Lung (tissue), 12 donors: ENCODE results near the gene SIN3B. TPM values are rescaled to one million over a fixed set of nuclear protein-coding genes. Genes with fewer than 3 reads are reported as not detected.

ENCODE experiments used
- ATAC-seq: fragments of 200-7000 bp; cut with Tn5 transposase; one replicate; pipeline ENCODE4 v1.9.1; 2020; ENCODE audit warnings: moderate number of reproducible peaks; ENCODE audit not compliant: insufficient read depth, low FRiP score
- DNase-seq, 3 donors: peaks; one replicate each; pipeline ENCODE4 v3.0.0-alpha.2; 2013 to 2017
- H3K27ac ChIP-seq, 2 donors: one replicate each; pipeline ENCODE4 v1.5.1; 2013; ENCODE audit warnings: mild to moderate bottlenecking in 2 of 2, moderate library complexity in 2 of 2, control low read depth in 1 of 2, inconsistent platforms in 1 of 2, low read depth in 1 of 2, low read length in 1 of 2
- H3K27me3 ChIP-seq, 3 donors: one replicate each; pipeline ENCODE4 v1.5.1; 2013; ENCODE audit warnings: low read length in 2 of 3; ENCODE audit not compliant: control insufficient read depth in 3 of 3, insufficient read depth in 3 of 3
- H3K36me3 ChIP-seq, 4 donors: one replicate each; pipeline ENCODE4 v1.5.1; 2013; ENCODE audit warnings: low read length in 4 of 4, mild to moderate bottlenecking in 1 of 4, moderate library complexity in 1 of 4; ENCODE audit not compliant: control insufficient read depth in 4 of 4, insufficient read depth in 4 of 4
- H3K4me1 ChIP-seq, 5 donors: one replicate each; pipeline ENCODE4 v1.5.1; 2013; ENCODE audit warnings: low read length in 5 of 5, mild to moderate bottlenecking in 2 of 5, moderate library complexity in 1 of 5; ENCODE audit not compliant: control insufficient read depth in 5 of 5, insufficient read depth in 5 of 5
- H3K4me3 ChIP-seq: one replicate; pipeline ENCODE4 v1.5.1; 2013; ENCODE audit warnings: mild to moderate bottlenecking, control low read depth, moderate library complexity
- H3K9ac ChIP-seq, 2 donors: one replicate each; pipeline ENCODE4 v1.5.1; 2013; ENCODE audit warnings: low read length in 2 of 2, control low read depth in 1 of 2; ENCODE audit not compliant: insufficient read depth in 1 of 2
- H3K9me3 ChIP-seq, 4 donors: one replicate each; pipeline ENCODE4 v1.5.1; 2013; ENCODE audit warnings: low read length in 3 of 4, mild to moderate bottlenecking in 1 of 4, moderate library complexity in 1 of 4; ENCODE audit not compliant: control insufficient read depth in 4 of 4, insufficient read depth in 3 of 4
- WGBS, 2 donors: extraction: QIAGEN DNeasy Blood & Tissue Kit; methylation state at CpG; one replicate each; pipeline ENCODE4 v1.1.7; 2013; 5-methylcytosine and 5-hydroxymethylcytosine counted together
- polyA plus RNA-seq, 2 donors: library from polyadenylated mRNA; stranded (reverse); fragments of 200-250 nt; gene quantifications; one replicate each; pipeline ENCODE4 v1.2.1, GENCODE V29; 2013
- total RNA-seq, 2 donors: library from RNA; depleted of rRNA in 1 of 2; stranded (reverse); fragments of >200 nt in 1 of 2; gene quantifications; one replicate each; pipeline ENCODE4 v1.2.1, GENCODE V29; 2014 to 2021
- TF ChIP-seq, protein P1 (sequence below): IDR thresholded peaks from 2 replicates; pipeline ENCODE4 v1.5.1; 2012; ENCODE audit warnings: mild to moderate bottlenecking; ENCODE audit errors: control extremely low read depth, extremely low read depth
- donor health status: control.
- donor health status: control.
- donor health status: Bipolar disorder and iron deficiency.
- donor health status: healthy.
- donor health status: DM: yes; HTN: yes; CAD: no.

The SIN3B gene
- total and polyA plus RNA-seq, 4 donors, result 29.5 to 63.9 (median 54.5) TPM

DNA sequence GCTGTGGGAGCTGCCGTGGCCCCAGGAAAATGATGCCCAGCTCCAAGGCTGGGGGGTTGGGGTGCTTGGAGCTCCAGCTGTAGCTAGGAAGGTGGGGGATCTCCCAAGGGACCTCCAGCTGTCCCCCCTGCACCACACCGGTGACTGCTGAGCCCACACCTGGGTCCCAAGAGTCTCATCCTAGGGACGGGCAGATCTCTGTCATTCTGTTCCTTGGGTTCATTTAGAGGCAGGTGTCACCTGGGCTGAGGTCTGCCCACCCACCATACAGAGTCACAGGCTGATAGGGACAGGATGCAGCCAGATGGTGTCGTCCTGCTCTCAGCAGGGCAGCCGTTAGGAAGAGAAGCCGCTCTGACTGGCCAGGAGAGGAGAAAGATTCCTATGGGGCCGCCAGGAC is 64.9 kb downstream of the SIN3B start:
- WGBS, 2 donors, result 74 to 84% methylated on average over 7 of the region's 7 CpGs
- Histone ChIP-seq H3K4me3 (no peak overlapping the region), H3K36me3 (peaks cover 0 to 3% (median 0%) of the 10 kb centered on the region in 4 donors), H3K9ac (no peak overlapping the region), H3K9me3 (peaks cover 0 to 4% (median 0%) of the 10 kb centered on the region in 4 donors), H3K27ac (peak overlapping the region in 1 of 2 donors; percentile 77), H3K27me3 (no peaks in the 10 kb centered on the region), H3K4me1 (peaks cover 0 to 4% (median 0%) of the 10 kb centered on the region in 5 donors)
- DNase-seq (no peak), ATAC-seq (no peak)
- TF ChIP-seq, protein P1, sequence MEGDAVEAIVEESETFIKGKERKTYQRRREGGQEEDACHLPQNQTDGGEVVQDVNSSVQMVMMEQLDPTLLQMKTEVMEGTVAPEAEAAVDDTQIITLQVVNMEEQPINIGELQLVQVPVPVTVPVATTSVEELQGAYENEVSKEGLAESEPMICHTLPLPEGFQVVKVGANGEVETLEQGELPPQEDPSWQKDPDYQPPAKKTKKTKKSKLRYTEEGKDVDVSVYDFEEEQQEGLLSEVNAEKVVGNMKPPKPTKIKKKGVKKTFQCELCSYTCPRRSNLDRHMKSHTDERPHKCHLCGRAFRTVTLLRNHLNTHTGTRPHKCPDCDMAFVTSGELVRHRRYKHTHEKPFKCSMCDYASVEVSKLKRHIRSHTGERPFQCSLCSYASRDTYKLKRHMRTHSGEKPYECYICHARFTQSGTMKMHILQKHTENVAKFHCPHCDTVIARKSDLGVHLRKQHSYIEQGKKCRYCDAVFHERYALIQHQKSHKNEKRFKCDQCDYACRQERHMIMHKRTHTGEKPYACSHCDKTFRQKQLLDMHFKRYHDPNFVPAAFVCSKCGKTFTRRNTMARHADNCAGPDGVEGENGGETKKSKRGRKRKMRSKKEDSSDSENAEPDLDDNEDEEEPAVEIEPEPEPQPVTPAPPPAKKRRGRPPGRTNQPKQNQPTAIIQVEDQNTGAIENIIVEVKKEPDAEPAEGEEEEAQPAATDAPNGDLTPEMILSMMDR, result no peak

DNA sequence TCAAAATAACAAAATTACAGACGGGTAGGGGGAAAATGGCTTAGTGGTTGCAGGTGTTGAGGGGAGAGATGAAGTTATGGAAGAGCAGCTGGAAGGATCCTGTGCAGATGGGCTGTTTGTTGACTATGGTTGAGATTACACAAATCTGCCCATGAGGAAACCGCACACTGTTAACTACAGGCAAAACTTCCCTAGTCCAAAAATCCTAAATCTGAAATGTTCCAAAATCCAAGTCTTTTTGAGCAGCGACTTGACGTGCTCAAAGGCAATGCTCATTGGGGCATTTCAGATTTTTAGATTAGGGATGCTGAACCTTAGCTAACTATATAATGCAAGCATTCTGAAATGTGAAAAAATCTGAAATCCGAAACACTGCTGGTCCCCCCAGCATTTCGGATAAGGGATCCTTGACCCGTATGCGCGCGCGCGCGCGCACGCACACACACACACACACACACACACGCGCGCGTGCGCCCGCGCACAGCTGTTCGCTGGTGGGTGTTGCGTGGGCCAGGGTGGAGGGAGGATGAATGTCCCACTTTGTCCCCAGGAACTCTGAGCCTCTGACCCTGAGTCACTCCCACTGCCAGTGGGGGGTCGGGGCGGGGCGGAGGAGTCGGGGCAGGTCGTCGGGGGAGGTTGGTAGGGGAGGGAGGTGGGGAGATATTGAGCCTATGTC is 66.4 kb downstream of the SIN3B start:
- no peaks in the 10 kb centered on the region for H3K27me3 ChIP-seq
- H3K4me1 ChIP-seq, result peaks cover 0 to 3% (median 0%) of the 10 kb centered on the region in 5 donors
- H3K9ac ChIP-seq, result no peak overlapping the region
- no peak for ATAC-seq
- H3K9me3 ChIP-seq, result no peaks in the 10 kb centered on the region
- DNase-seq, result peak in 1 of 3 donors; percentile 43
- WGBS, 2 donors, result 67 to 76% methylated on average over 29 to 30 of the region's 30 CpGs
- TF ChIP-seq, protein P1, result no peak
- H3K36me3 ChIP-seq, result peaks cover 0 to 2% (median 0%) of the 10 kb centered on the region in 4 donors
- peak overlapping the region in 1 of 2 donors; percentile 8 for H3K27ac ChIP-seq
- H3K4me3 ChIP-seq, result no peak overlapping the region

DNA sequence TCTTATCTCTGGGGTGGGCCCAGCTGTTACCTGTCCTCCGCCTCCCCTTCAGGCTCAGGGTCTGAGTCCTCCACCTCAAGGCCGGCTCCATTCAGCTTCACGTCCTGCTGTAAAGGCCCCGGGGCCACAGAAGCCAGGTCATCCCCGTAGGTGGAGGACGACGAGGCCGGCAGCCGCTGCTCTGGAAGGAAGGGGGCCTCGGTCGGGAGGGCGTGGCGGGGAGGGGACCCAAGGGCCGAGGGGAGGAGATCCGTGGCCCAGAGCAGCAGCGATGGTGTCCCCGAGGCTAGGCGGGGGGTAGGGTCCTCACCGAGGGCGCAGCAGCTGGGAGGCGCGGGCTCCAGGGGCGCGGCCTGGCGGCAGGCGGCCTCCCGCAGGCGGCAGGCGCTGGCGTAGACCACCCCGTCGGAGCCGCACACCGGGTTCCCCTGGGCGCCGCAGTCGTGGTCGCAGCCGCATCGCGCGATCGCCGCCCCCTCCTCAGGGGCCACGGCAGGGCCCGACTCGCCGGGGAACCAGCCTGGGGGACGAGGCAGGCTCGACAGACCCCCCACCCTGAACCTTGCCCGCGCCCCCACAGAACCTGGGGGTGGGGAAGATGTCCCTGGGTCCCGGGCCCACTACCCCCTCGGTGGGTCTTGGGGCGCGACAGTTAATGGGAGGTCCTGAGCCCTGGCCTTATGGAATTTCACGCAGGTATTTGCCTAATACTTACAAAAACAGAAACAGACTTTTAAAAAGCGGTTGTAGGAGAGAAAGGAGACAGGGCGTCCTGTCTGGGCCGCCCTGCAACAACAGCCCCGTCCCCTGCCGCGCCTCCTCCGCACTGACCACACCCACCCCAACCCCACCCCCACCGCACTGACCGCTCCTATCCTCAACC is 67.2 kb downstream of the SIN3B start:
- no peaks in the 10 kb centered on the region for H3K9me3 ChIP-seq
- peak overlapping the region; percentile 70 to 75 for H3K27ac ChIP-seq
- WGBS, 2 donors, result 8 to 28% methylated on average over 53 to 66 of the region's 66 CpGs
- TF ChIP-seq, protein P1, result no peak
- no peak for ATAC-seq
- H3K36me3 ChIP-seq, result peaks cover 0 to 2% (median 0%) of the 10 kb centered on the region in 4 donors
- H3K4me1 ChIP-seq, result peaks cover 0 to 3% (median 0%) of the 10 kb centered on the region in 5 donors
- H3K9ac ChIP-seq, result no peak overlapping the region
- H3K4me3 ChIP-seq, result no peak overlapping the region
- DNase-seq, result peak in 1 of 3 donors; percentile 29
- H3K27me3 ChIP-seq, result no peaks in the 10 kb centered on the region
